GM12878 (cell line): Measurements from ENCODE around the gene EPGN. TPM values are rescaled to one million over a fixed set of nuclear protein-coding genes. Genes with fewer than 3 reads are reported as not detected.
A peak's percentile ranks its signal among the peaks of the same experiment; 100 is the strongest.

ENCODE experiments used
- ATAC-seq: fragments of 200-7000 bp; cut with Tn5 transposase; 3 replicates; pipeline ENCODE4 v1.9.1; 2020; ENCODE audit warnings: mild to moderate bottlenecking, moderate library complexity
- BruUV-seq: library from RNA; stranded (reverse); fragments of 400-500 nt; replicated peaks from 2 replicates; lab custom pipeline; 2021; lab: Mats Ljungman, UMichigan
- CTCF ChIA-PET: fragments of 300-600 bp; sonication (Branson Sonifier 250); formaldehyde crosslinking; extraction: SDS; loops from one replicate; lab custom pipeline; 2021; ENCODE audit warnings: inconsistent platforms; lab: Yijun Ruan, JAX
- POLR2A ChIA-PET: fragments of 350-600 bp; formaldehyde crosslinking; extraction: SDS; loops from one replicate; lab custom pipeline; 2021; ENCODE audit warnings: inconsistent platforms; lab: Charles Lee
- RAD21 ChIA-PET: fragments of 300-600 bp; sonication (Branson Sonifier 250); formaldehyde crosslinking; loops from one replicate; lab custom pipeline; 2023; ENCODE audit warnings: antibody characterized with exemption; ENCODE audit not compliant: unreplicated experiment; lab: Charles Lee
- SMC1A ChIA-PET: fragments of 300-600 bp; sonication (Branson Sonifier 250); formaldehyde crosslinking; loops from one replicate; lab custom pipeline; 2023; ENCODE audit not compliant: unreplicated experiment, uncharacterized antibody; lab: Charles Lee
- DNase-seq: peaks from one replicate; pipeline ENCODE4 v3.0.0-alpha.2; 2011; ENCODE audit warnings: low read depth, low spot score
- FAIRE-seq: peaks from 3 replicates; lab custom pipeline; 2011; peaks lifted over from hg19 to GRCh38; lab: Jason Lieb, UNC
- H2AFZ ChIP-seq: 2 replicates; pipeline ENCODE4 v1.6.0; 2011; ENCODE audit warnings: low read depth, low read length, control low read depth; ENCODE audit not compliant: control insufficient read depth
- H3K27ac ChIP-seq: 2 replicates; pipeline ENCODE4 v1.5.1; 2011; ENCODE audit warnings: control low read depth; ENCODE audit not compliant: control insufficient read depth, insufficient read depth
- H3K27me3 ChIP-seq, 2 experiments: replicated peaks in 1 of 2; 2 replicates each; pipeline versions ENCODE4 v1.6.0 to v1.6.1; 2011; ENCODE audit warnings: low read length in 1 of 2; ENCODE audit not compliant: control insufficient read depth in 2 of 2, insufficient read depth in 2 of 2
- H3K36me3 ChIP-seq, 2 experiments: 2 replicates each; pipeline ENCODE4 v1.5.1; 2011; ENCODE audit warnings: low read length in 1 of 2; ENCODE audit not compliant: control insufficient read depth in 2 of 2, insufficient read depth in 2 of 2
- H3K4me1 ChIP-seq: 2 replicates; pipeline ENCODE4 v1.6.1; 2011; ENCODE audit warnings: mild to moderate bottlenecking, low read length, moderate library complexity, mixed read lengths; ENCODE audit not compliant: control insufficient read depth, insufficient read depth
- H3K4me2 ChIP-seq: 2 replicates; pipeline ENCODE4 v1.6.0; 2011; ENCODE audit warnings: control low read depth; ENCODE audit not compliant: control insufficient read depth, insufficient read depth
- H3K4me3 ChIP-seq: fragments of 200-600 bp; sonication (generic); 2 replicates; pipeline ENCODE4 v1.5.1; 2016
- H3K79me2 ChIP-seq: 2 replicates; pipeline ENCODE4 v1.6.0; 2011; ENCODE audit warnings: low read length; ENCODE audit not compliant: control insufficient read depth, insufficient read depth
- H3K9ac ChIP-seq: 2 replicates; pipeline ENCODE4 v1.8.0; 2011; ENCODE audit warnings: low read length, control low read depth, mixed read lengths; ENCODE audit not compliant: control insufficient read depth, insufficient read depth
- H3K9me3 ChIP-seq: replicated peaks from 3 replicates; pipeline ENCODE4 v1.5.1; 2011; ENCODE audit warnings: mild to moderate bottlenecking, low read length; ENCODE audit not compliant: control insufficient read depth, insufficient read depth
- H4K20me1 ChIP-seq: 2 replicates; pipeline ENCODE4 v1.6.0; 2011; ENCODE audit not compliant: control insufficient read depth, insufficient read depth
- BHLHE40 ChIP-seq, 2 experiments: fragments of 450-650 bp in 1 of 2; IDR thresholded peaks; 2 replicates each; pipeline ENCODE4 v1.6.1; 2011 to 2017; ENCODE audit warnings: low read depth in 2 of 2, borderline replicate concordance in 1 of 2, improper control_type of control experiment in 1 of 2, low read length in 1 of 2, mild to moderate bottlenecking in 1 of 2
- CHD4 ChIP-seq: fragments of 200-600 bp; sonication (generic); IDR thresholded peaks from 2 replicates; pipeline ENCODE4 v1.6.1; 2016; ENCODE audit warnings: mild to moderate bottlenecking
- EP300 ChIP-seq, 2 experiments: fragments of 150-350 bp in 1 of 2; IDR thresholded peaks; 2 replicates each; pipeline ENCODE4 v1.6.1; 2011 to 2012; ENCODE audit warnings: low read depth in 2 of 2, low read length in 2 of 2, borderline replicate concordance in 1 of 2, improper control_type of control experiment in 1 of 2, inconsistent platforms in 1 of 2; ENCODE audit not compliant: control insufficient read depth in 1 of 2
- IKZF1 ChIP-seq: fragments of 450-650 bp; conservative IDR thresholded peaks from 2 replicates; pipeline ENCODE4 v1.6.1; 2017; ENCODE audit warnings: antibody characterized with exemption, mild to moderate bottlenecking
- IKZF2 ChIP-seq, 2 experiments: fragments of 450-650 bp; IDR thresholded peaks; 2 replicates each; pipeline ENCODE4 v1.6.1; 2017; ENCODE audit warnings: mild to moderate bottlenecking in 2 of 2, moderate library complexity in 2 of 2
- LARP7 ChIP-seq: fragments of 450-650 bp; IDR thresholded peaks from 2 replicates; pipeline ENCODE4 v1.6.1; 2017; ENCODE audit warnings: mild to moderate bottlenecking
- NFXL1 ChIP-seq: fragments of 450-650 bp; IDR thresholded peaks from 2 replicates; pipeline ENCODE4 v1.6.1; 2017; ENCODE audit warnings: antibody characterized with exemption, mild to moderate bottlenecking, borderline replicate concordance
- NR2F1 ChIP-seq: fragments of 450-650 bp; conservative IDR thresholded peaks from 2 replicates; pipeline ENCODE4 v1.6.1; 2017; ENCODE audit warnings: mild to moderate bottlenecking
- NRF1 ChIP-seq: conservative IDR thresholded peaks from 2 replicates; pipeline ENCODE4 v1.6.1; 2011; ENCODE audit warnings: mild to moderate bottlenecking, low read depth, low read length, improper control_type of control experiment
- RFX5 ChIP-seq: IDR thresholded peaks from 2 replicates; pipeline ENCODE4 v1.6.1; 2011; ENCODE audit warnings: low read depth, low read length, improper control_type of control experiment
- SRF ChIP-seq, 2 experiments: IDR thresholded peaks; 2 replicates each; pipeline ENCODE4 v1.6.1; 2011; ENCODE audit warnings: low read depth in 2 of 2, low read length in 2 of 2, mild to moderate bottlenecking in 1 of 2, moderate library complexity in 1 of 2
- WGBS: methylation state at CpG from one replicate; pipeline ENCODE4 v1.1.6; 2016; ENCODE audit warnings: low lambda C conversion rate; ENCODE audit not compliant: insufficient replicate concordance, insufficient coverage; ENCODE audit errors: missing lambda C conversion rate; 5-methylcytosine and 5-hydroxymethylcytosine counted together
- in situ Hi-C: fragments of 300-500 bp; cut with MboI; formaldehyde crosslinking; loops from 9 replicates; pipeline ENCODE4 v1.14.3; 2018; ENCODE audit warnings: mixed read lengths
- intact Hi-C: fragments of 100-400 bp; cut with micrococcal nuclease; formaldehyde crosslinking; loops from one replicate; pipeline ENCODE4 v1.14.2; 2022; ENCODE audit not compliant: unreplicated experiment
- polyA plus RNA-seq, 11 experiments: library from polyadenylated mRNA; depleted of rRNA in 4 of 11; unstranded in 6 of 11; stranded (reverse) in 5 of 11; fragments of >200 nt; fragmentation: Nextera tagmentation in 4 of 11; fragmentation: Illumina TruSeq in 1 of 11; extraction: Ambion mirVana in 4 of 11; extraction: Trizol in 1 of 11; gene quantifications; 1 replicate in 1 of 11; 2 replicates in 10 of 11; pipeline versions ENCODE4 v1.2.1 to v1.2.3, GENCODE V29; 2011 to 2016; ENCODE audit warnings: inconsistent platforms in 2 of 11, missing spikeins in 2 of 11, low read depth in 1 of 11
- total RNA-seq, 4 experiments: library from RNA; depleted of rRNA in 3 of 4; stranded (reverse); fragments of >200 nt in 3 of 4; fragmentation: Illumina TruSeq in 1 of 4; extraction: Trizol in 1 of 4; gene quantifications; 2 replicates each; pipeline versions ENCODE4 v1.2.1 to v1.2.3, GENCODE V29; 2013 to 2021
- TF ChIP-seq, protein P1 (sequence below): fragments of 450-650 bp; IDR thresholded peaks from 2 replicates; pipeline ENCODE4 v1.6.1; 2017; ENCODE audit warnings: low read depth, mild to moderate bottlenecking, moderate library complexity

EPGN gene
- total and polyA plus RNA-seq, 10 of the 15 experiments (the other 5 are each of a cell fraction or from before 2014, with no cell fraction given), result 0.06 to 0.54 (median 0.28) TPM; not detected in 6

DNA sequence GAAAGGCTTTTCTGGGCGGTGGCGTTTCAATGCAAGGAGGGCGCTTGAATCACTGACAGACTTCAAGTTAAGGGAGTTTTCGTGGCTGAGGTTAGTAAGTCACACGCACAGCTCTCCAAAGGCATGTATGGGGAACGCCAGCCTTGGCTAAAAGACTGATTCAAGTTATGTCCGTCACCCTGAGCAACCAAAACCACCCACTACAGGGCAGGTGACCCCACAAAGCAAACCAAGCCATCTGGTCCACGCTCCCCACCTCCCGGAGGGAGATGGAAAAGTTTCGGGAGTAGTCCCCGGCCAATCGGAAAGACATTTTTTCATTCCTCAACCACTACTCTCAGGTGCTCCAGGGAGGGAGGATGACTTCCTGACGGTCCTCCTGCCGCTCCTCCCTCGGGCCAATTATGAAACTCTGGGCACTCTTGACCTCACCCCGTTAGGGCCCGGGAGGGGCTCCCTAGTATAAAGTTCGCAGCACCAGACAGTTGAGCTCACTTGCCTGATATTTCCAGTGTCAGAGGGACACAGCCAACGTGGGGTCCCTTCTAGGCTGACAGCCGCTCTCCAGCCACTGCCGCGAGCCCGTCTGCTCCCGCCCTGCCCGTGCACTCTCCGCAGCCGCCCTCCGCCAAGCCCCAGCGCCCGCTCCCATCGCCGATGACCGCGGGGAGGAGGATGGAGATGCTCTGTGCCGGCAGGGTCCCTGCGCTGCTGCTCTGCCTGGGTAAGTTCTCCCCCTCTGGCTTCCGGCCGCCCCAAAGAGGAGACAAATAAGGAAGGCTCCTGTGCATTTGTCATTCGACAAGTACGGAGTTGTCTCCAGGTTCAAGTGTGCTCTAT lies 56.6 kb downstream of the EPGN start, which contains the start of gene EREG:
EREG (plus strand) TSS at position 494 of the 840 bp plus-strand sequence; CDS start at position 658, 164 bp downstream.
- Histone ChIP-seq H3K4me3 (no peak within 1 kb of the TSS), H3K9me3 (no peaks in the 10 kb centered on the region), H3K27ac (no peak within 1 kb of the TSS)
- RAD21 ChIA-PET, result interaction anchor here (1.0 kb wide), 1 partner anchor 45 kb away, joined by 3 read pairs; no protein-coding TSS in a partner anchor
- SMC1A ChIA-PET, result interaction anchor here (0.6 kb wide), 1 partner anchor 509 kb away, joined by 3 read pairs; no protein-coding TSS in a partner anchor
- TF ChIP-seq NRF1 (no peak), RFX5 (peak; percentile 43; the same call in 1 of the 2 replicates), BHLHE40 (IDR thresholded peaks at IDR 0.05; ENCODE audit: borderline replicate concordance in 1 of 2, low read depth in 2 of 2, low read length in 1 of 2) (peak in 1 of 2 experiments; percentile 32; a peak in 2 of 4 replicates), SRF (IDR thresholded peaks at IDR 0.05; ENCODE audit: low read depth in 2 of 2, low read length in 2 of 2) (no peak), IKZF1 (peak; percentile 39; the same call in 1 of the 2 replicates), EP300 (IDR thresholded peaks at IDR 0.05; ENCODE audit: borderline replicate concordance in 1 of 2, control insufficient read depth in 1 of 2, low read depth in 2 of 2, low read length in 2 of 2) (peak; percentile 34 to 54; a peak in 2 of 4 replicates), NFXL1 (peak; percentile 78; the same call in 1 of the 2 replicates), NR2F1 (peak; percentile 22; the same call in 1 of the 2 replicates), IKZF2 (IDR thresholded peaks at IDR 0.05) (peak; percentile 12 to 24; a peak in 1 of 4 replicates), LARP7 (no peak), CHD4 (no peak)
- TF ChIP-seq, protein P1, sequence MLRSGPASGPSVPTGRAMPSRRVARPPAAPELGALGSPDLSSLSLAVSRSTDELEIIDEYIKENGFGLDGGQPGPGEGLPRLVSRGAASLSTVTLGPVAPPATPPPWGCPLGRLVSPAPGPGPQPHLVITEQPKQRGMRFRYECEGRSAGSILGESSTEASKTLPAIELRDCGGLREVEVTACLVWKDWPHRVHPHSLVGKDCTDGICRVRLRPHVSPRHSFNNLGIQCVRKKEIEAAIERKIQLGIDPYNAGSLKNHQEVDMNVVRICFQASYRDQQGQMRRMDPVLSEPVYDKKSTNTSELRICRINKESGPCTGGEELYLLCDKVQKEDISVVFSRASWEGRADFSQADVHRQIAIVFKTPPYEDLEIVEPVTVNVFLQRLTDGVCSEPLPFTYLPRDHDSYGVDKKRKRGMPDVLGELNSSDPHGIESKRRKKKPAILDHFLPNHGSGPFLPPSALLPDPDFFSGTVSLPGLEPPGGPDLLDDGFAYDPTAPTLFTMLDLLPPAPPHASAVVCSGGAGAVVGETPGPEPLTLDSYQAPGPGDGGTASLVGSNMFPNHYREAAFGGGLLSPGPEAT, result peak; percentile 57; the same call in 1 of the 2 replicates
- TF ChIP-seq, all 136 proteins: peak for 8
- in situ Hi-C loops (no loop called here), intact Hi-C loops (no loop called here)
- BruUV-seq, result no TSS peak
- H3K4me1 ChIP-seq, result no peaks in the 10 kb centered on the region; the same call in 1 of the 2 replicates
- no peak within 1 kb of the TSS for H3K9ac ChIP-seq
- peak within 1 kb of the TSS; percentile 15; the same call in 1 of the 2 replicates for H3K4me2 ChIP-seq
- 18% methylated on average over 31 of the region's 40 CpGs for WGBS
- H3K79me2 ChIP-seq, result no peaks in the 10 kb centered on the region
- H4K20me1 ChIP-seq, result no peaks in the 10 kb centered on the region
- no peak within 1 kb of the TSS for H2AFZ ChIP-seq
- H3K36me3 ChIP-seq, result no peaks in the 10 kb centered on the region
- FAIRE-seq (no peak), DNase-seq (no peak), ATAC-seq (peak; percentile 73)
- CTCF ChIA-PET, result interaction anchor here (1.0 kb wide), 1 partner anchor 260 kb away, joined by 3 read pairs; no protein-coding TSS in a partner anchor
- H3K27me3 ChIP-seq, result peaks cover 2 to 10% of the 10 kb centered on the region in 2 experiments; a peak in 3 of 4 replicates
- POLR2A ChIA-PET, result no interaction called here
